Medulla oblongata (tissue), 1 donor: Measurements from ENCODE around the gene LCORL.
"Not testable (repeated sequence)": the region's sequence is repeated elsewhere in the genome, so short reads cannot be mapped to it uniquely, and the experiment has no call there.

ENCODE experiments used
- DNase-seq: peaks from one replicate; pipeline ENCODE4 v3.0.0-alpha.2; 2015; ENCODE audit errors: extremely low spot score

LCORL gene

DNA sequence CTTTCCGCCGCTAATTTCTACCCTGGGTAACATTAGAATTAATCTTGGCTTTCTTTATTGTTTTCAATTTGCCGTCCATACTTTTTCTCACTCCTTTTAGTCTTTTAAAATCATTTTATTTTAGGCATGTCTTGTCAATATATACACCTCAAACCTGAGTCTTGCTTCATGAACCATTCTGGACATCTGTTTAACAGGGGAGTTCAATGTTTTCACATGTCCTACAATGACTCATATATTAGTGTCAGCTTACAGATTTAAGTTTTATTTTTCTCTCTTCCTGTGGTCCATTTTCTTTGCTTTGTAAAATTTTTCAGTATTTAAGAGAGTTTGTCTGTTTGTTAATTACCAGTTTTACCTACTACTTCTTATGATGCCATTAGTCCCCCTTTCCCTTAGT, 89.5 kb downstream of the LCORL start:
- DNase-seq = no peak

DNA sequence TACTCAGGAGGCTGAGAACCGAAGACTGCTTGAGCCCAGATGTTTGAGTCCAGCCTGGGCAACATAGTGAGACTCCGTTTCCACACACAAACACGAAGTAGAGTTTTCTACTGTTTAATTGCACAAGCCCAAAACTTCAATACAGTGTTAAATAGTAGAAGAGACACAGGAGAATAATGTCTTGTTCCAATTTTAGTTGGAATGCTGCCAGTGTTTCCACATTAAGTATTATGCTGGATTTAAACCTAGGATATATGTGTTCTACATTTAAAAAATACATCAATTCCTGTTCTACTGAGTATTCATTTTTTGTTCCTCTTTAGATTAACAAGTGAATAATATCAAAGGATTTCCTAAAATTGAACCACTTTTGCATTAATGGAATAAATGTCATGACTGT, 91.3 kb downstream of the LCORL start:
- DNase-seq = no peak

DNA sequence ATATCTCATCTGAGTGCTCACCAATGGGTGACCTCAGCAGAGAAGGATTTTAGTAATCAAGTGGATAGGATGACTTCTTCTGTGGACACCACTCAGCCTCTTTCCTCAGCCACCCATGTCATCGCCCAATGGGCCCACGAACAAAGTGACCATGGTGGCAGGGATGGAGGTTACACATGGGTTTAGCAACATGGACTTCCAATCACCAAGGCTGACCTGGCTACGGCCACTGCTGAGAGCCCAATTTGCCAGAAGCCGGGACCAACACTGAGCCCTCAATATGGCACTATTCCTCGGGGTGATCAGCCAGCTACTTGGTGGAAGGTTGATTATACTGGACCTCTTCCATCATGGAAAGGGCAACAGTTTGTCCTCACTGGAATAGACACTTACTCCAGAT, 97.4 kb downstream of the LCORL start:
- no peak for DNase-seq

DNA sequence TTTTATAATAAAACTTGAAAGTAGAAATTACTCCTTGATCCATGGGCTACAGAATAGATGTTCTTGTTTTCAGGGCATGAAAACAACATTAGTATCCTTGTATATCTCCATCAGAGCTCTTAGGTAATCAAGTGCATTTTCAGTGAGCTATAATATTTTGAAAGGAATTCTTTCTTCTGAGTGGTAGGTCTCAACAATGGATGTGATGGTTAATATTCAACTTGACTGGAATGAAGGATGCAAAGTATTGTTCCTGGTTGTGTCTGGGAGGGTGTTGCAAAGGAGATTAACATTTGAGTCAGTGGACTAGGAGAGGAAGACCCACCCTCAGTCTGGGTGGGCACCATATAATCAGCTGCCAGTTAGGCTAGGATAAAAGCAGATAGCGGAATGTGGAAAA, 100.1 kb downstream of the LCORL start:
- DNase-seq = no peak

DNA sequence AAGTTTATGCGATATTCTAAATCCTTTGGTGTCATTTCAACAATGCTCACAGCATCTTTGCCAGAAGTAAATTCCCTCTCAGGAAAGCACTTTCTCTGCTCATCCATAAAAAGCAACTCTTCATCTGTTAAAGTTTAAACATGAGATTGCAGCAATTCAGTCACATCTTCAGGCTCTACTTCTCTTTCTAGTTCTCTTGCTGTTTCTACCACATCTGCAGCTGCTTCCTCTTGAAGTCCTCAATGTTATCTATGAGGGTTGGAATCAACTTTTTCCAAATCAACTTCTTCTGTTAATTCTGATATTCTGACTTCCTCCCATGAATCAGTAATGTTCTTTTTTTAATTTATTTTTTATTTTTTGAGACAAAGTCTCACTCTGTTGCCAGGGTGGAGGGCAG, 100.9 kb downstream of the LCORL start:
- no peak for DNase-seq

DNA sequence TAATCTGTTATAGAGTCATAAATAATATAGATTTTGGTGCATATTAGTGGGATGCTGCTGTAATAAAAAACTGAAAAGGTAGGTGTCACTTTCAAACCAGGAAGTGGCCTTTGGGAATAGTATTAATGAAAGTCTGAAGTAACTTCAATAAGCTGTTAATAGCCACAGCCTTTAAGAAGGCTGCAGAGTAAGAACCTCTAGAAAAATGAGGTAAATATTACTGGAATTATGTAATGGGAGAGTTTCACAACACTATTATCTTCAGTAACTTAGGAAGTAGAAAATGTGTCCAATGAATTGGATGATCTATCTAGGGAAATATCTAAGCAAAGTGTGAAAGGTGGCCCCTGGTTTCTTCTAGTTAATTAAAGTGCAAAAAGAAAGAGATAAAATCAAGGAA, 106.1 kb downstream of the LCORL start:
- DNase-seq = no peak

DNA sequence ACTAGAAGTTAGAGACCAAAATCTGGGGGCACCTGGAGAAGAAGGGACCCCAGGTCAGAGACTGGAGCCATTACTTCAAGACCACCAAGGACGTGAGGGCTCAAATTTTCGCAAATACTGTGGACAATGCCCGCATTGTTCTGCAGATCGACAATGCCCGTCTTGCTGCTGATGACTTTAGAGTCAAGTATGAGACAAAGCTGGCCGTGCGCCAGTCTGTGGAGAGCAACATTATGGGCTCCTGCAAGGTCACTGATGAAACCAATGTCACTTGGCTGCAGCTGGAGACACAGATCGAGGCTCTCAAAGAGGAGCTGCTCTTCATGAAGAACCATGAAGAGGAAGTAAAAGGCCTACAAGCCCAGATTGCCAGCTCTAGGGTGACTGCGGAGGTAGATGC, 109.5 kb downstream of the LCORL start:
- DNase-seq = no peak

DNA sequence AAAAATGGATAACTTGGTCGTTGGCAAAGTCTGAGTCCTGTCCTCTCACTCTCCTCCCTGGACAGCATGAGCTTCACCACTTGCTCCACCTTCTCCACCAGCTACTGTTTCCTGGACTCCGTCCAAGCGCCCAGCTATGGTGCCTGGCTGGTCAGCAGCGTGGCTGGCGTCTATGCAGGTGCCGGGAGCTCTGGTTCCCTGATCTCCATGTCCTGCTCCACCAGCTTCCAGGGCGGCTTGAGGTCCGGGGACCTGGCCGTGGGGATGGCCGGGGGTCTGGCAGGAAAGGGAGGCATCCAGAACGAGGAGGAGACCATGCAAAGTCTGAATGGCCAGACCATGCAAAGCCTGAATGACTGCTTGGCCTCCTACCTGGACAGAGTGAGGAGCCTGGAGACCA, 109.9 kb downstream of the LCORL start:
- no peak for DNase-seq

DNA sequence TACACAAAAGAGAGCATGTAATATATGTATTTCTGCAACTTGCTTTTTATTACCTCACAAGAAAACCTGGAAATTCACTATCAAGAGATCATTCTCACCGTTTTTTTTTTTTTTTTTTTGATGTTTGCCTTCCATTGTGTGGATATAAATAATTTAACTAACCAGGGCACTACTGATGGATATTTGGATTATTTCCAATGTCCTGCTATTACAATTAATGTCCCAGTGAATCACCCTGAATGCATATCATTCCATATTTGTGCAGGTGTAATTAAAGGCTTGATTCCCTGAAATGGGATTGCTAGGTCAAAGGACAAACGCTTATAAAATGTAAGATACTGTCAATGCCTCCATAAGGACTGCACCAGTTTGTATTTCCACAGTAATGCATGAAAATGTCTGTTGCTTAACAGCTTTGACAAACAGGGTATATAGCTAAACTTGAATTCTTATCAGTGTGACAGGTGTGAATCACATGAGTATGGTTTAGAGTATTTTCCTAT, 123.0 kb downstream of the LCORL start:
- no peak for DNase-seq

DNA sequence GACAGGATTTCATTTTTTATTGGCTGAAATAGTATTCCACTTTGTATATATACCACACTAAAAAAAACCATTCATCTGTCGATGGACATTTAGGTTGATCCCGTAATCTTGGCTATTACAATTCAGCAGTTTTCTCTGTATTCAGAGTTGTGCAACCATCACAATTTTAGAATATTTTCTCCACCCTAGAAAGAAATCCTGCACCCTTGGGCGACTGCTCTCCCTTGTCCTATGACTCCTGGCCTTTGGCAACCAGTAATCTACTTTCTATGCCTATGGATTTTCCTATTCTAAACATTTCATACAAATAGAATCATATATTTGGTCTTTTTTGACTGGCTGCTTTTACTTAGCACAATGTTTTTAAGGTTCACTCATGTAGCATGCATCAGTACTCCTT, 126.1 kb downstream of the LCORL start:
- DNase-seq = no peak

DNA sequence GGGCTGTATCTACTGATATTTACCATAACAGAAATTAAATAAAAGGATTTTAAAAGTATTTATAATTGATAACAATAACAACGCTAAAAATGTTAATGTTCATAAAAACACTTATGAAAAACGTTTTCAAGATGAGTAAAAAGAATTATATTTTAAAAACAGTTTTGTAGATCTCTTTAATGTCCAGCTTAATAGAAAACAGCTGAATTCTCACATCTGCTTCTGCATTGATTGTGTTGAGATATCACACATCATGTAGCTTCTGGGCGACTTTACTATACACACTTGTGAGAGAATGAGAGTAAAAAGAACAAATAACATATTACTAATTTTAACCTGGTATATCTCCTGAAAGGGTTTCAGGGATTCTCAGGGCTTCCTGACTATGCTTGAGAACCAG, 127.1 kb downstream of the LCORL start:
- DNase-seq = no peak

DNA sequence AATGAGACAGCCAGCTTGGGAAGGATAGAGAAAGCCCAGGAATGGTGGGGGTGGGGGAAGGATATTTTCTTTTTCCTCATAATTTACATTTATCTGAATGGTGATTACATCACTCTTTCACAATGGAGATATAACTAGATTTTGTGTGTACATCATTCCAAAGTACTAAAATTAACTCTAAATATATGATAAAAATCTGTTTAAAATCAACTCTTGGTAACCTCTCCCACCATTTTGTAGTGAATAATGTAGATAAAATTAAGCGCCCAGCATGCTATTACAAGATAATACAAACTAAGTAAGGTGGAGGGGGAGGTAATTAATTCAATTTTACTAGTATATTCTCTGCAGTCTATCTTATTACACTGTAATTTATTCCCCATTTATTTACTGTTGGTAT, 131.9 kb downstream of the LCORL start:
- no peak for DNase-seq

DNA sequence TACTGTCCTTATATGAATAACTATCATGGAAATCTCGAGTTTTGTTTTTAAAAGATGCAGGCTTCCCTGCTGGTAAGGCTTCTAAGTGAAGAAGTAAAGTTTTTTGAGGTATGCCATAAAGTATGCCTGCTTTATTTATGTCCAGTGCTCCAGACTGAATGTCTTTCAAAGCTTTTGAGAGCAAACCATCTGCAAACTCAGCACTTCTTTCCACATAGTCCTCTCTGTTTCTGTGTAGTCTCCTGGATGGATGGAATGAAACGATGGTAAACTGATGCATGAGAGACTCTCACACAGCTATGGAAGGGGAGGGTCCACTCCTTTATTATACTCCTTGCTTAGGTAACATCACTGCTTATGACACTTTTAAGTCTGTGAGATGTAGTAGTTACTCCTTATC, 137.0 kb downstream of the LCORL start:
- DNase-seq = no peak

DNA sequence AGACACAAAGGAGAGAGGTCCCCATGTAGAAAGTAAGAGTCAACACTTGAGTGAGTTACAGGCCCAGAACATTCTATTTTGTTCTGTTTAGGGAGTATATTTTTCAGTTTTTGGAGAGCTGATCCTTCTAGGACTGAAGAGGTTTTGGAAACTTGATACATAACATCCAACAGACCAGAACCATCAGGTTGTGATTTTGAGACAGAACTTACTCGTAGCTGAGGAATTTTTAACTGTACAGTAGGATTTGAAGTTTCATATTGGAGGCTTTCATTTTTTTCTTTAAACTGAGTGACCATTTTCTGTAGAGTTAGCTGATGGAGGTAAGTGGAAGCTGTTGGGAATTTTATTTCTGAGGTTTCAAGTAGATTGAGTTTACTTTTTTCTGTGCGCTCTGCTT, 137.5 kb downstream of the LCORL start:
- DNase-seq = no peak

DNA sequence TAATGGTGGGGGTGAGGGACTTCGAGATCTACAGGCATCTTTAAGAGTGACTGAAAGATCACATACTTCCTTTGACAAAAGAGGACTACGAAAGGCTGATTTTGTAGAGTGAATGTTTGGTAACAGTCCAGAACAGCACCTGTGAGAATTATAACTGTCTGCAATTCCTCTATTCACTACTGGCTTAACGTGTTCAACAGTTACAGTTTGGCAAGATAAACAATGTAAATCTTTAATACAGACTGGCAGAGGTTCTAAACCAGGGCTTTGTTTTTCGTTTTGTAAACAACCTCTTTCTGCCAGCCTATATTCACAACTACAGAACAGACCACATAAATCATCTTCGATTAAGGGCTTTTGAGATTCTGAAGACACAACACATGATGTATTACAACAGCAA, 143.9 kb downstream of the LCORL start:
- DNase-seq = peak; percentile 7

DNA sequence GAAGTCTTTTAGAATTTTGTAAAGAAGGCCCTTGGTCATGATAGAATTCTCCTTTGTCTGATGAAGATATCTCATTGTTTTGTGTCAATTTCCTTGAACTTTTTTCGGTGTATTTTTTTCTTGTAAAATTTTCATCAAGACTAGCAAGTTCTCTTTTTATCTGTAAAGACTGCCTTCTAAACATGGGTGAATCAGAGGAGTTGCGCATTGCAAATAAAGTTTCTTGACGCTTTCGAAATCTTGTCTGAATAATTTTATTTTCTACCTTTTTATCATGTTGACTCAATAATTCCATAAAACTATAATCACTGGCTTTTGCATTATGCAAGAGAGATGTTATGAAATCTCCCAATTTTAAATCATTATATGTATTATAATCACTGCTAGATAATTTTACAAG, 144.6 kb downstream of the LCORL start:
- DNase-seq = no peak

DNA sequence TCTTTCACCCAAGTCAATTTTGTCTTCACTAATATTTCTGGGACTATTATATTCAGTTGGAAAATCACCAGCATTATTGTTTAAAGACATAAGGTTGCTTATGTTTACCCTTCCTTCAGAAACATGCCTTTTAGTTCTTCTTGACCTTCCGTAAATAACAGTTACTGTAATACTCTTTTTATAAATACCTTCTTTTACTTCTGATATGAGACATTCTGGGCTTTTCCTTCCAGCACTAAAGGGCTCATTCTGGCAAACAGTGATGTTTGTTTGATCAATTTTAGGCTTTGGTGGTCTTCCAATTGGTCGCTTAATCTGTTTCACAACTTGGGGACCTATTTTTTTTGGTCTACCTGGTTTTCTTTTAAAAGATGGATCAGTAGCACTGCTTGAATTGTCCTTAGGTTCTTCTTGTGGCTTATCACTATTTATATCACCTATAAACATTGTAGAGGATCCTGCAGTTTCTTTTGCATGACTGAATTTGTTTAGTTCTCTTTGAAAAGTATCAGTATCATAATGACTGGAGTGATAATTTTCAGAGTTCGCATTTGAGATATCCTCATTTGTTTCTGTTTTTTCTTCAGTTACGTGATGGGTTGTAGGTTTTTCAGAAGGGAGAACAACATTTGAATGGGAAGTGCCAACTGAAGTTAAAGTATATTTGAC, 146.0 kb downstream of the LCORL start:
- DNase-seq = no peak

DNA sequence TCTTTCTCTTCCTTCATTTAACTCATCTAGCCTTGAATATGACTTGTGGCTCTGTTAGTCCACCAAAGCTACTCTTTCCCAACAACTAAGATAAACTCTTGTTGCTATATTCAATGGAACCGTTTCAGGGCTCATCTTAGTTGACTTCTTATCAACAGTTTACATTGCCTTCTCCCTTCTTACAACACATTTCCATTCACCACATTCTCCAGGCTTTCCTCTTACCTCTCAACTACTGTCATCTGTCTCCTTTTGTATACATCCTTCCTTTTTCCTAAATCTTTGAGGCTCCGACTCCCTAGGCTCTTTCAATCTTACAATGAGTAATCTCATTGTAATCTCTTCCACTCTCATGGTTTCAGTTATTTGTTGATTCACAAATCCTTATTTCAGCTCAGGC, 152.2 kb downstream of the LCORL start:
- no peak for DNase-seq

DNA sequence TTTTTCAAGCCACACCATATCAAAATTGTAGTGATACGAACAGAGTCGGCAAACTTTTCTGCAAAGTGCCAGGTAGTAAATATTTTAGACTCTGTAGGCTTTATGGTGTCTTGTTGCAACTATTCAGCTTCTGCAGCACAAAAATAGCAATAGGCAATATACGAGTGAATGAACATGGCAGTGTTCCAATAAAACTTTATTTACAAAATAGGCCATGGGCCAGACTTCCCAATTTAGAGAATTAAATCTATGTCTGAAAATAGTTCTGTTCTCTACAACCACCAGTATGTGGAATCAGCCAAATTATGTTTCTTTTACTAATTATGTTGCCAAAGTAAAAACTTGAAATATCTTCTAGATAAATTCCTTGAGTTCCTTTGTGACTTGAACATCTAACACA, 154.3 kb downstream of the LCORL start:
- no peak for DNase-seq

DNA sequence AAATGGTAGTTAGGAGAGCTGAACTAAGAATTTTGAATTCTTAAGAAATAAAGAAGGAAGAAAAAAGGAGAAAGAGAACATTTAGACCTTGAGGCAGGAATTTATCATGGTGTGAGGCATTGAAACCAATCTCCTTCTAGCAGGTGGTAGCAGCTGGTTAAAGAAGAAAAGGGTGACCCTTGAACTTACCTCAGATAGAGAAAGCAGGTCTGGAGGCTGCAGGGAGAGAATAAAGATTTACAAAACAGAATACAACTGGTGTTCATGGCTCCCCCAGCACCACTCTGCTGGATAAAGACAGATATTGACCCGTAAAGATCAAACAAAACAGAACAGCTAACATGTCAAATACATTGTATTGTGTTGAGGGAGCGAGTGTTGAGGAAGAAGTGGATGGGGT, 154.7 kb downstream of the LCORL start:
- DNase-seq = no peak

DNA sequence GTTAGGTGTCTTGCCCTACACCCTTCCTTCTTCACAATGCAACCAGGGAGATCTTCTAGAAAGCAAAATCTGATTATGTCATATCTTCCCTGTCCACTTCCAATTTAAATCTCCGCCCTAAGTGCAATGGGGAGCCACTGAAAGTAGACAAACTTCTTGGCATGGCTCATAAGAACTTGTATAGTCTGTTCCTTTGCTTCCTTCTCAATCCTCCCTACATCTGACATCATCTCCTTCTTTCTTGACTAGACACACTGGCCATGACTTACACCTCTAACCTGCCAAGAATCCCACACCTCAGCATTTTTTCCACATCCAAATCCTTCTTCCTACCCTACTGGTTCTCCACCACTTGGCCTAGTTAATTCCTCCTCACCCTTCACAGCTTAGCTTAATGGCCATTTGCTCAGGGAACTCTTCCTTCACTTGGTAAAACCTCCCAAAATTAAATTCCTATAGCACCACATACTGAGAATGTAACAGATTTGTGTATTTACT, 155.6 kb downstream of the LCORL start:
- no peak for DNase-seq

DNA sequence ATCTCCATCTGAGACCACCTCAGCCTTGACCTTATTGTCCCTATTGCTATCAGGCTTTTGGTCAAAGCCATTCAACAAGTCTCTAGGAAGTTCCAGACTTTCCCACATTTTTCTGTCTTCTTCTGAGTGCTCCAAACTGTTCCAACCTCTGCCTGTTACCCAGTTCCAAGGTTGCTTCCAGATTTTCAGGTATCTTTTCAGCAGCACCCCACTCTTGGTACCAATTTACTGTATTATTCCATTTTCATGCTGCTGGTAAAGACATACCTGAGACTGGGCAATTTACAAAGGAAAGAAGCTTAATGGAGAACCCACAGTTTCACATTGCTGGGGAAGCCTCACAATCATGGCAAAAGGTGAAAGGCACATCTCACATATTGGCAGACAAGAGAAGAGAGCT, 159.6 kb downstream of the LCORL start:
- DNase-seq = not testable (repeated sequence)

DNA sequence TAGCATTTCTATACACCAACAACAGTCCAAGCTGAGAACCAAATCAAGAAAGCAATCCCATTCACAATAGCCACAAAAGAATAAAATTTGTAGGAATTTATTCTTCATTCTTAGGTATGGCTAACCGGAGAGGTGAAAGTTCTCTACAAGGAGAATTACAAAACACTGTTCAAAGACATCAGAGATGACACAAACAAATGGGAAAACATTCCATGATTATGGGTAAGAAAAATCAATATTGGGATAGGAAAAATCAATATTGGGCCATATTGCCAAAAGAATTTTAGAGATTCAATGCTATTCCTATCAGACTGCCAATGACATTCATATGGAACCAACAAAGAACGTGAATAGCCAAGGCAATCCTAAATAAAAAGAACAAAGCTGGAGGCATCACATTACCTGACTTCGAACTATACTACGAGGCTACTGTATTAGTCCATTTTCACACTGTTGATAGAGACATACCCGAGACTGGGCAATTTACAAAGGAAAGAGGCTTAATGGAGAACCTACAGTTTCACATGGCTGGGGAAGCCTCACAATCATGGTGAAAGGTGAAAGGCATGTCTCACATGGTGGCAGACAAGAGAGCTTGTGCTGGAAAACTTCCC, 161.7 kb downstream of the LCORL start:
- DNase-seq = no peak

DNA sequence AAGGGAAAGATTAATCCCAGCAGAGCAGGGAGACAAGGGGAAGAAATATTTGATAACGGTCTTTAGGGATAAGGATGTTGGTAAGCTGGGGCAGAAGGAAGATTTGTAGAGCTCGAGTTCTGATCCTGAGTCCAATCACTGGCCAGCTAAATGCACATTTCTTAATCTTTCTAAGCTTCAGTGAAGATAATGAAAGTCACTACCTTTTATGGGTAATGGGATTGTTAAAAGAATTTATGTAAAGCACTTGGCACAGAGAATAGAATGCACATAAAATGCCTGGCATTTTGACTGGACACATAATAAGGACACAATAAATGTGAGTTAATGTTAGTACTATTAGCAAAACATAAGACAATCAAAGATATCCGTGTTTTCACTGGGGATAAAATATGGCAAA, 167.5 kb downstream of the LCORL start:
- DNase-seq = no peak
